ENCODE results near the gene RNU1-2.
"Not testable (repeated sequence)": the region's sequence is repeated elsewhere in the genome, so short reads cannot be mapped to it uniquely, and the experiment has no call there.

GRCh38 chr1:16929146-16930041, 33.6 kb downstream of the RNU1-2 start:
- TF ChIP-seq POLR2AphosphoS5, POLR2A (IDR thresholded peaks at IDR 0.05; ENCODE audit: low read depth, low read length): not testable (repeated sequence)

All from GM12891 (cell line).